Measurements from ENCODE around the gene BAIAP2. TPM values are rescaled to one million over a fixed set of nuclear protein-coding genes. Genes with fewer than 3 reads are reported as not detected.

The BAIAP2 gene
- total and polyA plus RNA-seq, 2 of the 13 experiments (the other 11 are each of a cell fraction or from before 2014, with no cell fraction given) = 22.5 to 24.0 TPM

GRCh38 chr17:81143717-81144422 lies 108.9 kb downstream of the BAIAP2 start (continued):
- TF ChIP-seq HINFP (CRISPR knock-in tag; IDR thresholded peaks at IDR 0.05; ENCODE audit: low read depth) (no peak), ZNF24 (IDR thresholded peaks at IDR 0.05) (no peak), ZNF777 (CRISPR knock-in tag; IDR thresholded peaks at IDR 0.05) (no peak), ZNF841 (CRISPR knock-in tag; IDR thresholded peaks at IDR 0.05; ENCODE audit: borderline replicate concordance) (no peak), ZNF512B (CRISPR knock-in tag; IDR thresholded peaks at IDR 0.05; ENCODE audit: borderline replicate concordance) (no peak), HIVEP1 (CRISPR knock-in tag; IDR thresholded peaks at IDR 0.05) (no peak), HNF1A (IDR thresholded peaks at IDR 0.05; ENCODE audit: low read depth) (no peak), HNF1A (CRISPR knock-in tag; IDR thresholded peaks at IDR 0.05; ENCODE audit: borderline replicate concordance) (no peak), CEBPB (IDR thresholded peaks at IDR 0.05; ENCODE audit: borderline replicate concordance, low read depth, low read length) (no peak), CCDC6 (CRISPR knock-in tag; IDR thresholded peaks at IDR 0.05) (no peak), SMAD1 (CRISPR knock-in tag; IDR thresholded peaks at IDR 0.05; ENCODE audit: borderline replicate concordance, low read depth) (0 out of 2 replicates have a peak, but pooled peaks have one; percentile 33), ZNF747 (CRISPR knock-in tag; IDR thresholded peaks at IDR 0.05; ENCODE audit: borderline replicate concordance) (no peak), ZNF792 (CRISPR knock-in tag; IDR thresholded peaks at IDR 0.05) (no peak), FOXO4 (CRISPR knock-in tag; conservative IDR thresholded peaks at IDR 0.05) (no peak), EHMT2 (IDR thresholded peaks at IDR 0.05; ENCODE audit: borderline replicate concordance, low read depth, low read length) (no peak), CENPBD1 (CRISPR knock-in tag; IDR thresholded peaks at IDR 0.05; ENCODE audit: borderline replicate concordance, low read depth) (no peak), KLF15 (CRISPR knock-in tag; IDR thresholded peaks at IDR 0.05; ENCODE audit: borderline replicate concordance) (no peak), ZNF776 (CRISPR knock-in tag; IDR thresholded peaks at IDR 0.05) (no peak)
